Neural cell (in vitro differentiated cells): ENCODE measurements around the gene TMA7B. TPM values are rescaled to one million over a fixed set of nuclear protein-coding genes. Genes with fewer than 3 reads are reported as not detected.

Source experiments
- H2AFZ ChIP-seq: fragments of 200-600, 300-800 bp; sonication (generic), shearing (Covaris generic); 2 replicates; pipeline ENCODE4 v1.6.0; 2014; ENCODE audit warnings: low read depth, mild to moderate bottlenecking, antibody characterized with exemption, low read length, moderate library complexity
- H3F3A ChIP-seq: fragments of 200-600 bp; shearing (Covaris generic); 2 replicates; pipeline ENCODE4 v1.6.1; 2016; ENCODE audit warnings: mild to moderate bottlenecking, moderate library complexity, mixed read lengths, antibody characterized with exemption, low read length; ENCODE audit not compliant: insufficient read depth, poor library complexity, severe bottlenecking
- H3K27ac ChIP-seq: fragments of 200-600, 300-800 bp; sonication (generic), shearing (Covaris generic); 2 replicates; pipeline ENCODE4 v1.5.1; 2014; ENCODE audit warnings: mild to moderate bottlenecking, low read length, moderate library complexity
- H3K27me3 ChIP-seq: fragments of 300-800, 200-600 bp; sonication (generic), shearing (Covaris generic); 2 replicates; pipeline ENCODE4 v1.6.0; 2014; ENCODE audit warnings: mild to moderate bottlenecking, low read depth, low read length, moderate library complexity; ENCODE audit not compliant: insufficient read depth
- H3K36me3 ChIP-seq: fragments of 300-800, 200-600 bp; sonication (generic), shearing (Covaris generic); 2 replicates; pipeline ENCODE4 v1.5.1; 2014; ENCODE audit warnings: mild to moderate bottlenecking, antibody characterized with exemption, low read length, moderate library complexity; ENCODE audit not compliant: insufficient read depth
- H3K4me2 ChIP-seq: fragments of 300-800, 200-600 bp; sonication (generic), shearing (Covaris generic); 2 replicates; pipeline ENCODE4 v1.6.0; 2014; ENCODE audit warnings: mild to moderate bottlenecking, low read length
- H3K4me3 ChIP-seq: fragments of 300-800, 200-600 bp; sonication (generic), shearing (Covaris generic); 2 replicates; pipeline ENCODE4 v1.5.1; 2014; ENCODE audit warnings: mild to moderate bottlenecking, low read length, moderate library complexity
- H3K79me2 ChIP-seq: fragments of 200-600 bp; shearing (Covaris generic); replicated peaks from 2 replicates; pipeline ENCODE4 v1.6.0; 2014; ENCODE audit warnings: mild to moderate bottlenecking, low read length, moderate library complexity; ENCODE audit not compliant: insufficient read depth
- H3K9ac ChIP-seq: fragments of 300-800, 200-600 bp; sonication (generic), shearing (Covaris generic); 2 replicates; pipeline ENCODE4 v1.6.1; 2016; ENCODE audit warnings: mild to moderate bottlenecking, low read length, mixed read lengths
- H3K9me2 ChIP-seq: fragments of 200-600 bp; shearing (Covaris generic); 2 replicates; pipeline ENCODE4 v1.6.1; 2016; ENCODE audit warnings: mild to moderate bottlenecking, low read length, mixed read lengths; ENCODE audit not compliant: insufficient read depth
- H3K9me3 ChIP-seq: fragments of 200-600, 300-800 bp; sonication (generic), shearing (Covaris generic); 2 replicates; pipeline ENCODE4 v1.6.1; 2016; ENCODE audit warnings: mild to moderate bottlenecking, mixed run types, low read length, moderate library complexity, mixed read lengths
- H4K20me1 ChIP-seq: fragments of 200-600 bp; shearing (Covaris generic); 2 replicates; pipeline ENCODE4 v1.6.1; 2016; ENCODE audit warnings: mild to moderate bottlenecking, mixed run types; ENCODE audit not compliant: insufficient read depth
- EP300 ChIP-seq: fragments of 450-650 bp; conservative IDR thresholded peaks from 2 replicates; pipeline ENCODE4 v1.6.1; 2014; ENCODE audit warnings: antibody characterized with exemption, mild to moderate bottlenecking, moderate library complexity; ENCODE audit not compliant: poor library complexity, severe bottlenecking
- EZH2 ChIP-seq: fragments of 200-600, 300-800 bp; shearing (Covaris generic), sonication (generic); IDR thresholded peaks from 2 replicates; pipeline ENCODE4 v1.6.1; 2014; ENCODE audit warnings: antibody characterized with exemption, low read length, borderline replicate concordance, mild to moderate bottlenecking; ENCODE audit not compliant: insufficient read depth, poor library complexity, severe bottlenecking
- MXI1 ChIP-seq: fragments of 450-650 bp; conservative IDR thresholded peaks from 2 replicates; pipeline ENCODE4 v1.6.1; 2014; ENCODE audit warnings: antibody characterized with exemption, mild to moderate bottlenecking; ENCODE audit not compliant: poor library complexity, severe bottlenecking
- POLR2AphosphoS5 ChIP-seq: IDR thresholded peaks from 2 replicates; pipeline ENCODE4 v1.6.1; 2012
- RAD21 ChIP-seq: fragments of 450-650 bp; conservative IDR thresholded peaks from 2 replicates; pipeline ENCODE4 v1.6.1; 2014; ENCODE audit warnings: antibody characterized with exemption, mild to moderate bottlenecking, moderate library complexity
- SMC3 ChIP-seq: fragments of 450-650 bp; conservative IDR thresholded peaks from 2 replicates; pipeline ENCODE4 v1.6.1; 2014; ENCODE audit warnings: antibody characterized with exemption, mild to moderate bottlenecking, moderate library complexity; ENCODE audit not compliant: poor library complexity
- TAF1 ChIP-seq: IDR thresholded peaks from 2 replicates; pipeline ENCODE4 v1.6.1; 2012; ENCODE audit warnings: low read depth
- polyA plus RNA-seq: library from polyadenylated mRNA; depleted of rRNA; stranded (reverse); fragments of >200 nt; gene quantifications from 2 replicates; pipeline ENCODE4 v1.2.3, GENCODE V29; 2014
- TF ChIP-seq, protein P1 (sequence below): IDR thresholded peaks from 2 replicates; pipeline ENCODE4 v1.6.1; 2012; ENCODE audit warnings: borderline replicate concordance
- TF ChIP-seq, protein P2 (sequence below): fragments of 450-650 bp; IDR thresholded peaks from 2 replicates; pipeline ENCODE4 v1.5.1; 2014; ENCODE audit warnings: antibody characterized with exemption, mild to moderate bottlenecking, moderate library complexity; ENCODE audit not compliant: poor library complexity, severe bottlenecking

Gene TMA7B
- polyA plus RNA-seq, 1 donor from 2014 or later: not detected

DNA sequence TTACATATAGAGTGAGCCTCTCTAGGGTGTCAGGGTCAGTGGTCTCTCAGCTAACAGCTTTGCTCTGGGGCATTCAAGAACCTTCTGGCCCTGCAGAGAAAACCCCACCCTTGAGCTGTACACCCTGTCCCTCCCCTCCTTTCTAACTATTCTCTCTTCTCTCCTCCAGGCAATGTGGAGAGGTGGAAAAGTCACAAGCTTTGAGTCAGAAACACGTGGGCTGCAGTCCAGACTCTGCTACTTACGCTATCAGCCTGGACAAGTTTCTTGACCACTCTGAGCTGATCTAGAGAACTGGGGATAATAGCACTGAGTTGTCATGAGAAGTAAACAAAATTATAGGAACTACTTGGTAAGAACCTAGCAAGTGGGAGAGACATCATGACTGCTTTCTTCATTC, 23.8 kb downstream of the TMA7B start:
- no peak overlapping the region for H3K4me2 ChIP-seq
- H3K36me3 ChIP-seq: no peaks in the 10 kb centered on the region
- TF ChIP-seq, protein P1, sequence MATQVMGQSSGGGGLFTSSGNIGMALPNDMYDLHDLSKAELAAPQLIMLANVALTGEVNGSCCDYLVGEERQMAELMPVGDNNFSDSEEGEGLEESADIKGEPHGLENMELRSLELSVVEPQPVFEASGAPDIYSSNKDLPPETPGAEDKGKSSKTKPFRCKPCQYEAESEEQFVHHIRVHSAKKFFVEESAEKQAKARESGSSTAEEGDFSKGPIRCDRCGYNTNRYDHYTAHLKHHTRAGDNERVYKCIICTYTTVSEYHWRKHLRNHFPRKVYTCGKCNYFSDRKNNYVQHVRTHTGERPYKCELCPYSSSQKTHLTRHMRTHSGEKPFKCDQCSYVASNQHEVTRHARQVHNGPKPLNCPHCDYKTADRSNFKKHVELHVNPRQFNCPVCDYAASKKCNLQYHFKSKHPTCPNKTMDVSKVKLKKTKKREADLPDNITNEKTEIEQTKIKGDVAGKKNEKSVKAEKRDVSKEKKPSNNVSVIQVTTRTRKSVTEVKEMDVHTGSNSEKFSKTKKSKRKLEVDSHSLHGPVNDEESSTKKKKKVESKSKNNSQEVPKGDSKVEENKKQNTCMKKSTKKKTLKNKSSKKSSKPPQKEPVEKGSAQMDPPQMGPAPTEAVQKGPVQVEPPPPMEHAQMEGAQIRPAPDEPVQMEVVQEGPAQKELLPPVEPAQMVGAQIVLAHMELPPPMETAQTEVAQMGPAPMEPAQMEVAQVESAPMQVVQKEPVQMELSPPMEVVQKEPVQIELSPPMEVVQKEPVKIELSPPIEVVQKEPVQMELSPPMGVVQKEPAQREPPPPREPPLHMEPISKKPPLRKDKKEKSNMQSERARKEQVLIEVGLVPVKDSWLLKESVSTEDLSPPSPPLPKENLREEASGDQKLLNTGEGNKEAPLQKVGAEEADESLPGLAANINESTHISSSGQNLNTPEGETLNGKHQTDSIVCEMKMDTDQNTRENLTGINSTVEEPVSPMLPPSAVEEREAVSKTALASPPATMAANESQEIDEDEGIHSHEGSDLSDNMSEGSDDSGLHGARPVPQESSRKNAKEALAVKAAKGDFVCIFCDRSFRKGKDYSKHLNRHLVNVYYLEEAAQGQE: no peak
- TF ChIP-seq RAD21 (no peak), EZH2 (no peak), TAF1 (no peak), MXI1 (no peak), EP300 (no peak), SMC3 (no peak), POLR2AphosphoS5 (no peak)
- TF ChIP-seq, protein P2, sequence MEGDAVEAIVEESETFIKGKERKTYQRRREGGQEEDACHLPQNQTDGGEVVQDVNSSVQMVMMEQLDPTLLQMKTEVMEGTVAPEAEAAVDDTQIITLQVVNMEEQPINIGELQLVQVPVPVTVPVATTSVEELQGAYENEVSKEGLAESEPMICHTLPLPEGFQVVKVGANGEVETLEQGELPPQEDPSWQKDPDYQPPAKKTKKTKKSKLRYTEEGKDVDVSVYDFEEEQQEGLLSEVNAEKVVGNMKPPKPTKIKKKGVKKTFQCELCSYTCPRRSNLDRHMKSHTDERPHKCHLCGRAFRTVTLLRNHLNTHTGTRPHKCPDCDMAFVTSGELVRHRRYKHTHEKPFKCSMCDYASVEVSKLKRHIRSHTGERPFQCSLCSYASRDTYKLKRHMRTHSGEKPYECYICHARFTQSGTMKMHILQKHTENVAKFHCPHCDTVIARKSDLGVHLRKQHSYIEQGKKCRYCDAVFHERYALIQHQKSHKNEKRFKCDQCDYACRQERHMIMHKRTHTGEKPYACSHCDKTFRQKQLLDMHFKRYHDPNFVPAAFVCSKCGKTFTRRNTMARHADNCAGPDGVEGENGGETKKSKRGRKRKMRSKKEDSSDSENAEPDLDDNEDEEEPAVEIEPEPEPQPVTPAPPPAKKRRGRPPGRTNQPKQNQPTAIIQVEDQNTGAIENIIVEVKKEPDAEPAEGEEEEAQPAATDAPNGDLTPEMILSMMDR: no peak

DNA sequence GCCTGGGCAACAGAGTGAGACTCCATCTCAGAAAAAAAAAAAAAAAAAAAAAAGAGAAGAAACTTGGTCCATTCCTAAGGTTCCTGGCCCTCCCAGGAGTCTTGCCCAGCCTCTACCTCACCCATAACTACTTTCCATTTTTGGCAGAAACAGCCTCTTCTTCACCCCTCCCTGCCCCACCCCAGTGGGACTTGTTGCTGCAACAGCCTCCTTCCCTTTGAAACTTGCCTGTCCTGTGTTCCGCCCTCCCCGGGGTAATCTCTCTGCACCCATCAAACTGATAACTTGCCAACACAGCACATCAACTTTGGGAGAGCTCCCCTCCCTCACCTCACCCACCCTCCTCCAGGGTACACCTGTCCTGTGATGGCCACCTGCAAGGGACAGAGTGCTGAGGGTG, 24.5 kb downstream of the TMA7B start:
- no peaks in the 10 kb centered on the region for H3K79me2 ChIP-seq
- no peak for TF ChIP-seq EP300
- TF ChIP-seq TAF1: no peak
- no peak for TF ChIP-seq SMC3
- TF ChIP-seq POLR2AphosphoS5: no peak
- no peak for TF ChIP-seq MXI1
- TF ChIP-seq EZH2: no peak
- TF ChIP-seq RAD21: no peak
- TF ChIP-seq, protein P2: no peak
- TF ChIP-seq, protein P1: no peak
- H3K27ac ChIP-seq: no peak overlapping the region
- no peak overlapping the region for H3K4me2 ChIP-seq
- H3F3A ChIP-seq: no peaks in the 10 kb centered on the region
- H3K9me2 ChIP-seq: no peaks in the 10 kb centered on the region
- H3K9ac ChIP-seq: no peak overlapping the region
- no peak overlapping the region for H2AFZ ChIP-seq
- no peaks in the 10 kb centered on the region for H4K20me1 ChIP-seq
- H3K4me3 ChIP-seq: no peak overlapping the region
- no peaks in the 10 kb centered on the region for H3K36me3 ChIP-seq
- H3K9me3 ChIP-seq: no peaks in the 10 kb centered on the region
- no peaks in the 10 kb centered on the region for H3K27me3 ChIP-seq

More for the DNA sequence above, 23.8 kb downstream of the TMA7B start:
- H4K20me1 ChIP-seq: no peaks in the 10 kb centered on the region
- H2AFZ ChIP-seq: no peak overlapping the region
- no peak overlapping the region for H3K4me3 ChIP-seq
- no peak overlapping the region for H3K27ac ChIP-seq
- no peaks in the 10 kb centered on the region for H3K9me2 ChIP-seq
- no peak overlapping the region for H3K9ac ChIP-seq
- H3K79me2 ChIP-seq: no peaks in the 10 kb centered on the region
- no peaks in the 10 kb centered on the region for H3K9me3 ChIP-seq
- no peaks in the 10 kb centered on the region for H3F3A ChIP-seq
- H3K27me3 ChIP-seq: no peaks in the 10 kb centered on the region
